ENCODE results near the gene CDC40.

- TF ChIP-seq EZH2phosphoT487 (IDR thresholded peaks at IDR 0.05; ENCODE audit: borderline replicate concordance) (no peak), CTCF (IDR thresholded peaks at IDR 0.05 in 2 of 3, conservative IDR thresholded peaks at IDR 0.05 in 1 of 3; ENCODE audit: borderline replicate concordance in 1 of 3, insufficient read depth in 1 of 3, low read depth in 2 of 3, low read length in 2 of 3) (no peak), ZNF274 (IDR thresholded peaks at IDR 0.05; ENCODE audit: low read depth, low read length) (no peak), REST (IDR thresholded peaks at IDR 0.05; ENCODE audit: low read depth) (no peak), POLR2A (IDR thresholded peaks at IDR 0.05; ENCODE audit: borderline replicate concordance, extremely low read depth, insufficient read depth, insufficient read length) (no peak), JUND (IDR thresholded peaks at IDR 0.05) (no peak)
These were observed 3.2 kb downstream of the CDC40 start for GRCh38 chr6:110183292-110183885.

Data from HCT116 (cell line).